HepG2 (cell line): ENCODE data around the gene CHCHD5. TPM values are rescaled to one million over a fixed set of nuclear protein-coding genes. Genes with fewer than 3 reads are reported as not detected.
A peak's percentile ranks its signal among the peaks of the same experiment; 100 is the strongest.

Experiments used
- AGO1 ChIP-seq: fragments of 200-400 bp; formaldehyde crosslinking; IDR thresholded peaks from 2 replicates; pipeline ENCODE4 v1.6.1; 2017; ENCODE audit warnings: mild to moderate bottlenecking, low read depth, low read length, moderate library complexity; ENCODE audit not compliant: poor library complexity, severe bottlenecking
- ATF1 ChIP-seq: IDR thresholded peaks from 2 replicates; pipeline ENCODE4 v1.6.1; 2016; ENCODE audit warnings: mild to moderate bottlenecking, control low read depth
- CHD2 ChIP-seq: IDR thresholded peaks from 2 replicates; pipeline ENCODE4 v1.6.1; 2011; ENCODE audit warnings: low read depth, low read length, improper control_type of control experiment
- ELF1 ChIP-seq: sonication (generic); formaldehyde crosslinking; IDR thresholded peaks from 2 replicates; pipeline ENCODE4 v1.4.0; 2020; ENCODE audit warnings: missing genetic modification reagents
- GPN1 ChIP-seq: sonication (generic); formaldehyde crosslinking; IDR thresholded peaks from 2 replicates; pipeline ENCODE4 v1.5.1; 2020; ENCODE audit warnings: missing genetic modification reagents, borderline replicate concordance
- MAFK ChIP-seq, 2 experiments: IDR thresholded peaks in 1 of 2; conservative IDR thresholded peaks in 1 of 2; 2 replicates each; pipeline ENCODE4 v1.6.1; 2011; ENCODE audit warnings: improper control_type of control experiment in 2 of 2, low read length in 2 of 2
- NCOA2 ChIP-seq: sonication (generic); formaldehyde crosslinking; IDR thresholded peaks from 2 replicates; pipeline ENCODE4 v1.8.0; 2022; ENCODE audit warnings: inconsistent platforms
- NFYB ChIP-seq: sonication (generic); formaldehyde crosslinking; IDR thresholded peaks from 2 replicates; pipeline ENCODE4 v1.4.0; 2020; ENCODE audit warnings: missing genetic modification reagents
- NR2F2 ChIP-seq: IDR thresholded peaks from 2 replicates; pipeline ENCODE4 v1.6.1; 2012; ENCODE audit warnings: low read depth, inconsistent platforms, borderline replicate concordance
- PLRG1 ChIP-seq: fragments of 450-650 bp; conservative IDR thresholded peaks from 2 replicates; pipeline ENCODE4 v1.6.1; 2016
- SP4 ChIP-seq: sonication (generic); formaldehyde crosslinking; IDR thresholded peaks from 2 replicates; pipeline ENCODE4 v1.8.1; 2023; ENCODE audit warnings: mild to moderate bottlenecking, missing genetic modification reagents
- SPEN ChIP-seq: sonication (generic); formaldehyde crosslinking; IDR thresholded peaks from 2 replicates; pipeline ENCODE4 v1.5.1; 2020; ENCODE audit warnings: low read depth, mild to moderate bottlenecking, missing genetic modification reagents
- TP53 ChIP-seq: sonication (generic); formaldehyde crosslinking; conservative IDR thresholded peaks from 2 replicates; pipeline ENCODE4 v1.4.0; 2020; ENCODE audit warnings: missing genetic modification reagents
- ZBTB42 ChIP-seq: sonication (generic); formaldehyde crosslinking; IDR thresholded peaks from 2 replicates; pipeline ENCODE4 v1.5.0; 2020; ENCODE audit warnings: mild to moderate bottlenecking, missing genetic modification reagents
- ZMYM4 ChIP-seq: sonication (generic); formaldehyde crosslinking; IDR thresholded peaks from 2 replicates; pipeline ENCODE4 v1.8.1; 2023; ENCODE audit warnings: mild to moderate bottlenecking, missing genetic modification reagents
- ZNF17 ChIP-seq: sonication (generic); formaldehyde crosslinking; IDR thresholded peaks from 2 replicates; pipeline ENCODE4 v1.5.0; 2020; ENCODE audit warnings: mild to moderate bottlenecking, missing genetic modification reagents
- ZNF337 ChIP-seq: sonication (generic); formaldehyde crosslinking; IDR thresholded peaks from 2 replicates; pipeline ENCODE4 v1.5.1; 2020; ENCODE audit warnings: missing genetic modification reagents, low read depth, mild to moderate bottlenecking, borderline replicate concordance
- polyA plus RNA-seq, 8 experiments: library from polyadenylated mRNA; depleted of rRNA in 3 of 8; stranded (reverse) in 7 of 8; unstranded in 1 of 8; fragments of >200 nt; fragmentation: Illumina TruSeq in 4 of 8; extraction: Trizol in 4 of 8; gene quantifications; 2 replicates each; pipeline versions ENCODE4 v1.2.1 to v1.2.3, GENCODE V29; 2011 to 2016; ENCODE audit warnings: low read depth in 4 of 8, missing spikeins in 1 of 8, mixed read lengths in 1 of 8; ENCODE audit not compliant: insufficient read depth in 1 of 8
- total RNA-seq, 5 experiments: library from RNA; depleted of rRNA; stranded (reverse); fragments of >200 nt; fragmentation: Illumina TruSeq; extraction: Trizol; gene quantifications; 2 replicates each; pipeline ENCODE4 v1.2.3, GENCODE V29; 2016; ENCODE audit warnings: low read depth in 1 of 5
- TF ChIP-seq, protein P1 (sequence below): sonication (generic); formaldehyde crosslinking; IDR thresholded peaks from 2 replicates; pipeline ENCODE4 v1.5.0; 2020; ENCODE audit warnings: missing genetic modification reagents, mild to moderate bottlenecking, borderline replicate concordance
- TF ChIP-seq, protein P2 (sequence below): sonication (generic); formaldehyde crosslinking; IDR thresholded peaks from 2 replicates; pipeline ENCODE4 v1.4.0; 2020; ENCODE audit warnings: missing genetic modification reagents
- TF ChIP-seq, protein P3 (sequence below): sonication (generic); formaldehyde crosslinking; IDR thresholded peaks from 2 replicates; pipeline ENCODE4 v1.8.0; 2022; ENCODE audit warnings: missing genetic modification reagents, mild to moderate bottlenecking, inconsistent platforms, borderline replicate concordance
- TF ChIP-seq, protein P4 (sequence below): IDR thresholded peaks from 2 replicates; pipeline ENCODE4 v1.6.1; 2012; ENCODE audit warnings: low read depth, low read length, improper control_type of control experiment

Gene CHCHD5
- total and polyA plus RNA-seq, 2 of the 13 experiments (the other 11 are each of a cell fraction or from before 2014, with no cell fraction given), result 19.0 to 23.9 TPM

DNA sequence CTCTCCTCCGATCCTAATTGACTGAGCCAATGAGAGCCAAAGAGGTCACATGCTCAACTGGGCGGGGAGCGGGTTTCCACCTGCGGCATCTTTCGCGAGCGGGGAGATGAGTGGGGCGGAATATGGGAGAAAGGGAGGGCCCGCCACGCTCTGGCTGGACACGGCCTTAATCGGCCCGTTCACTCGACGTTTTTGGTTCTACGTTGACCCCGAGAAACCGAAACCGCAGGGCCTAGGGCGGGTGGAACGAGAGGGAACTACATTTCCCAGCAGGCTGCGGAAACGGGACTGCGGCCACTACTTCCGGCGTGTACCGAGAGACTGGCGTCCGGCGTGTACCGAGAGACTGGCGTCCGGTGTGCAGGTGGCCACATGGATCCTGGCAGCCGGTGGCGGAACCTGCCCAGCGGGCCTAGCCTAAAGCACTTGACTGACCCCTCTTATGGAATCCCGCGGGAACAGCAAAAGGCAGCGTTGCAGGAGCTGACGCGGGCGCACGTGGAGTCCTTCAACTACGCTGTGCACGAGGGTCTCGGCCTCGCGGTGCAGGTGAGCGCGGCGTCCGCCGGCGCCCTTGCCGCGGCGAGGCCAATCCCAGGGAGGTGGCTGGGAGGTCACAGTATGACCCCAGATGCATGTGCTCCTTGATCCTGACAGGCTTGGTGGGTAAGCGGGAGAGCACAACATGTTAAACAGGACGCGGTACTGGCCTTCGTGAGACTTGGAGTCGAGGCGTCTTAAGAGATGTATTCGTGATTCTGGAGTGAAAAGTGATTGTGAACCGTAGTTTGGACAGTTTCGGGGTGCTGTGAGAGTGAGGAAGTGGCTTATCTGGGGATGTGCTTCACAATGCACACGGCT, 42.1 kb upstream of the CHCHD5 start, which contains the start of gene POLR1B (continued):
- TF ChIP-seq ATF1 (peak; percentile 74), PLRG1 (no peak), MAFK (conservative IDR thresholded peaks at IDR 0.05 in 1 of 2, IDR thresholded peaks at IDR 0.05 in 1 of 2; ENCODE audit: low read length in 2 of 2) (no peak), ELF1 (CRISPR knock-in tag) (peak; percentile 89), SP4 (CRISPR knock-in tag) (peak; percentile 88), NR2F2 (peak; percentile 67; the same call in 1 of the 2 replicates), GPN1 (CRISPR knock-in tag) (peak; percentile 88; the same call in 1 of the 2 replicates), NFYB (CRISPR knock-in tag) (peak; percentile 69), ZNF337 (CRISPR knock-in tag) (peak; percentile 96; the same call in 1 of the 2 replicates), TP53 (CRISPR knock-in tag) (peak; percentile 92; the same call in 1 of the 2 replicates), SPEN (CRISPR knock-in tag) (peak; percentile 82), ZMYM4 (CRISPR knock-in tag) (peak; percentile 85; the same call in 1 of the 2 replicates), ZNF17 (CRISPR knock-in tag) (0 out of 2 replicates have a peak, but pooled peaks have one; percentile 7), ZBTB42 (CRISPR knock-in tag) (0 out of 2 replicates have a peak, but pooled peaks have one; percentile 48), NCOA2 (CRISPR knock-in tag) (peak; percentile 55; the same call in 1 of the 2 replicates), CHD2 (peak; percentile 91), AGO1 (peak; percentile 64)
- TF ChIP-seq, protein P1, sequence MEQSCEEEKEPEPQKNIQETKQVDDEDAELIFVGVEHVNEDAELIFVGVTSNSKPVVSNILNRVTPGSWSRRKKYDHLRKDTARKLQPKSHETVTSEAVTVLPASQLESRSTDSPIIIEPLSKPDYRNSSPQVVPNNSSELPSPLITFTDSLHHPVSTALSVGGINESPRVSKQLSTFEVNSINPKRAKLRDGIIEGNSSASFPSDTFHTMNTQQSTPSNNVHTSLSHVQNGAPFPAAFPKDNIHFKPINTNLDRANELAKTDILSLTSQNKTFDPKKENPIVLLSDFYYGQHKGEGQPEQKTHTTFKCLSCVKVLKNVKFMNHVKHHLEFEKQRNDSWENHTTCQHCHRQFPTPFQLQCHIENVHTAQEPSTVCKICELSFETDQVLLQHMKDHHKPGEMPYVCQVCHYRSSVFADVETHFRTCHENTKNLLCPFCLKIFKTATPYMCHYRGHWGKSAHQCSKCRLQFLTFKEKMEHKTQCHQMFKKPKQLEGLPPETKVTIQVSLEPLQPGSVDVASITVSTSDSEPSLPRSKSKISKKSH (CRISPR knock-in tag), result peak; percentile 96
- TF ChIP-seq, protein P2, sequence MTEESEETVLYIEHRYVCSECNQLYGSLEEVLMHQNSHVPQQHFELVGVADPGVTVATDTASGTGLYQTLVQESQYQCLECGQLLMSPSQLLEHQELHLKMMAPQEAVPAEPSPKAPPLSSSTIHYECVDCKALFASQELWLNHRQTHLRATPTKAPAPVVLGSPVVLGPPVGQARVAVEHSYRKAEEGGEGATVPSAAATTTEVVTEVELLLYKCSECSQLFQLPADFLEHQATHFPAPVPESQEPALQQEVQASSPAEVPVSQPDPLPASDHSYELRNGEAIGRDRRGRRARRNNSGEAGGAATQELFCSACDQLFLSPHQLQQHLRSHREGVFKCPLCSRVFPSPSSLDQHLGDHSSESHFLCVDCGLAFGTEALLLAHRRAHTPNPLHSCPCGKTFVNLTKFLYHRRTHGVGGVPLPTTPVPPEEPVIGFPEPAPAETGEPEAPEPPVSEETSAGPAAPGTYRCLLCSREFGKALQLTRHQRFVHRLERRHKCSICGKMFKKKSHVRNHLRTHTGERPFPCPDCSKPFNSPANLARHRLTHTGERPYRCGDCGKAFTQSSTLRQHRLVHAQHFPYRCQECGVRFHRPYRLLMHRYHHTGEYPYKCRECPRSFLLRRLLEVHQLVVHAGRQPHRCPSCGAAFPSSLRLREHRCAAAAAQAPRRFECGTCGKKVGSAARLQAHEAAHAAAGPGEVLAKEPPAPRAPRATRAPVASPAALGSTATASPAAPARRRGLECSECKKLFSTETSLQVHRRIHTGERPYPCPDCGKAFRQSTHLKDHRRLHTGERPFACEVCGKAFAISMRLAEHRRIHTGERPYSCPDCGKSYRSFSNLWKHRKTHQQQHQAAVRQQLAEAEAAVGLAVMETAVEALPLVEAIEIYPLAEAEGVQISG (CRISPR knock-in tag), result peak; percentile 96
- TF ChIP-seq, protein P3, sequence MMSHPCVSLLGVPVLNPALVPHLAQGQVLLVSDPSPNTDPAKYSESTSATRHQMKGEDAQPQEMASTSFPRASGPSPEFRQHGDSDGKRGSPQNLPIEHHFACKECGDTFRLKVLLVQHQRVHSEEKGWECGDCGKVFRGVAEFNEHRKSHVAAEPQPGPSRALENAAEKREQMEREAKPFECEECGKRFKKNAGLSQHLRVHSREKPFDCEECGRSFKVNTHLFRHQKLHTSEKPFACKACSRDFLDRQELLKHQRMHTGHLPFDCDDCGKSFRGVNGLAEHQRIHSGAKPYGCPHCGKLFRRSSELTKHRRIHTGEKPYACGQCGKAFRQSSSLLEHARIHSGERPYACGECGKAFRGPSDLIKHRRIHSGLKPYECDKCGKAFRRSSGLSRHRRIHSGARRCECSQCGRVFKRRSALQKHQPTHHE, result peak; percentile 98; the same call in 1 of the 2 replicates
- TF ChIP-seq, protein P4, sequence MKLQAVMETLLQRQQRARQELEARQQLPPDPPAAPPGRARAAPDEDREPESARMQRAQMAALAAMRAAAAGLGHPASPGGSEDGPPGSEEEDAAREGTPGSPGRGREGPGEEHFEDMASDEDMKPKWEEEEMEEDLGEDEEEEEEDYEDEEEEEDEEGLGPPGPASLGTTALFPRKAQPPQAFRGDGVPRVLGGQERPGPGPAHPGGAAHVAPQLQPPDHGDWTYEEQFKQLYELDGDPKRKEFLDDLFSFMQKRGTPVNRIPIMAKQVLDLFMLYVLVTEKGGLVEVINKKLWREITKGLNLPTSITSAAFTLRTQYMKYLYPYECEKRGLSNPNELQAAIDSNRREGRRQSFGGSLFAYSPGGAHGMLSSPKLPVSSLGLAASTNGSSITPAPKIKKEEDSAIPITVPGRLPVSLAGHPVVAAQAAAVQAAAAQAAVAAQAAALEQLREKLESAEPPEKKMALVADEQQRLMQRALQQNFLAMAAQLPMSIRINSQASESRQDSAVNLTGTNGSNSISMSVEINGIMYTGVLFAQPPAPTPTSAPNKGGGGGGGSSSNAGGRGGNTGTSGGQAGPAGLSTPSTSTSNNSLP, result no peak
